Measurements from ENCODE around the gene JMJD1C. TPM values are rescaled to one million over a fixed set of nuclear protein-coding genes. Genes with fewer than 3 reads are reported as not detected.

The JMJD1C gene
- total RNA-seq, 1 experiment from 2014 or later = 91.9 TPM

DNA sequence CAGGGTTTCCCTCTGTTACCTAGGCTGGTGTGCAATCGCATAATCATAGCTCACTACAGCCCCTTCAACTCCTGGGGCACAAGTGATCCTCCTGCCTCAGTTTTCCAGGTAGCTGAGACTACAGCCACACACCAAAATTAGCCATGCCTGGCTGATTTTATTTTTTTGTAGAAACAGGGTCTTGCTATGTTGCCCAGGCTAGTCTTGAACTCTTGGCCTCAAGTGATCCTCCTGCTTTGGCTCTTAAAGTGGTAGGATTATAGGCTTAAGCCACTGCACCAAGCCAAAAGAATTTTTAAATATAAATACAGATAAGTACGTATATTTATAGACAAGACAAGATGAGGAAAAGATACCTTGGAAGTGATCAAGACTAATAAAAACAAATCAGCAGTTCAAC lies 215.7 kb downstream of the JMJD1C start:
- ChIA-PET CTCF (no interaction called here), POLR2A (interaction anchor here (1.2 kb wide), 1 partner anchor 19 kb away, joined by 4 read pairs; no protein-coding TSS in a partner anchor)
- Mint-ChIP-seq H3K4me1 (ENCODE audit: insufficient read depth, unreplicated experiment) (peaks cover 26% of the 10 kb centered on the region), H3K4me3 (ENCODE audit: unreplicated experiment) (no peak overlapping the region), H3K27me3 (ENCODE audit: insufficient read depth, unreplicated experiment) (no peaks in the 10 kb centered on the region), H3K27ac (ENCODE audit: low read depth, unreplicated experiment) (no peak overlapping the region), H3K36me3 (ENCODE audit: insufficient read depth, unreplicated experiment) (peaks cover 35% of the 10 kb centered on the region), H3K9me3 (ENCODE audit: unreplicated experiment) (no peaks in the 10 kb centered on the region)
- intact Hi-C loops (cut with micrococcal nuclease) = no loop called here
- no TSS peak for BruUV-seq (replicated peaks)
- TF ChIP-seq, protein P1, sequence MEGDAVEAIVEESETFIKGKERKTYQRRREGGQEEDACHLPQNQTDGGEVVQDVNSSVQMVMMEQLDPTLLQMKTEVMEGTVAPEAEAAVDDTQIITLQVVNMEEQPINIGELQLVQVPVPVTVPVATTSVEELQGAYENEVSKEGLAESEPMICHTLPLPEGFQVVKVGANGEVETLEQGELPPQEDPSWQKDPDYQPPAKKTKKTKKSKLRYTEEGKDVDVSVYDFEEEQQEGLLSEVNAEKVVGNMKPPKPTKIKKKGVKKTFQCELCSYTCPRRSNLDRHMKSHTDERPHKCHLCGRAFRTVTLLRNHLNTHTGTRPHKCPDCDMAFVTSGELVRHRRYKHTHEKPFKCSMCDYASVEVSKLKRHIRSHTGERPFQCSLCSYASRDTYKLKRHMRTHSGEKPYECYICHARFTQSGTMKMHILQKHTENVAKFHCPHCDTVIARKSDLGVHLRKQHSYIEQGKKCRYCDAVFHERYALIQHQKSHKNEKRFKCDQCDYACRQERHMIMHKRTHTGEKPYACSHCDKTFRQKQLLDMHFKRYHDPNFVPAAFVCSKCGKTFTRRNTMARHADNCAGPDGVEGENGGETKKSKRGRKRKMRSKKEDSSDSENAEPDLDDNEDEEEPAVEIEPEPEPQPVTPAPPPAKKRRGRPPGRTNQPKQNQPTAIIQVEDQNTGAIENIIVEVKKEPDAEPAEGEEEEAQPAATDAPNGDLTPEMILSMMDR (IDR thresholded peaks at IDR 0.05; ENCODE audit: unreplicated experiment) = no peak
- DNase-seq (ENCODE audit: unreplicated experiment) = no peak

DNA sequence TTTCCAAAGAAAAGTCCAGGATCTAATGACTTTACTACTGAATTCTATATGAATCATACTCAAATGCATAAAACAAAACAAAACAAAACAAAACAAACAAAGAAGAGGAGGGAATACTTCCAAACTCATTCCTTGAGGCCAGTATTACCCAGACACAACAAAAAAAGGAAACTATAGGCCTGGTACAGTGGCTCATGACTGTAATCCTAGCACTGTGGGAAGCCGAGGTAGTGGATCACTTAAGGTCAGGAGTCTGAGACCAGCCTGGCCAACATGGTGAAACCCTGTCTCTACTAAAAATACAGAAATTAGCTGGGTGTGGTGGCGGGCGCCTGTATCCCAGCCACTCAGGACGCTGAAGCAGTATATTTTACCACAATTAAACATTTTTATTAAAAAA lies 218.0 kb downstream of the JMJD1C start:
- no peaks in the 10 kb centered on the region for H3K9me3 Mint-ChIP-seq (ENCODE audit: unreplicated experiment)
- TF ChIP-seq, protein P1 (IDR thresholded peaks at IDR 0.05; ENCODE audit: unreplicated experiment) = no peak
- no peak overlapping the region for H3K4me3 Mint-ChIP-seq (ENCODE audit: unreplicated experiment)
- no peaks in the 10 kb centered on the region for H3K27me3 Mint-ChIP-seq (ENCODE audit: insufficient read depth, unreplicated experiment)
- peaks cover 28% of the 10 kb centered on the region for H3K4me1 Mint-ChIP-seq (ENCODE audit: insufficient read depth, unreplicated experiment)
- H3K36me3 Mint-ChIP-seq (ENCODE audit: insufficient read depth, unreplicated experiment) = peaks cover 35% of the 10 kb centered on the region
- CTCF ChIA-PET = interaction anchor here (1.0 kb wide), 1 partner anchor 81 kb away, joined by 3 read pairs; no protein-coding TSS in a partner anchor
- DNase-seq (ENCODE audit: unreplicated experiment) = peak; percentile 65
- no TSS peak for BruUV-seq (replicated peaks)
- intact Hi-C loops (cut with micrococcal nuclease) = no loop called here
- H3K27ac Mint-ChIP-seq (ENCODE audit: low read depth, unreplicated experiment) = peak overlapping the region; percentile 78
- POLR2A ChIA-PET = interaction anchor here (2.1 kb wide), 1 partner anchor 21 kb away, joined by 9 read pairs; no protein-coding TSS in a partner anchor

DNA sequence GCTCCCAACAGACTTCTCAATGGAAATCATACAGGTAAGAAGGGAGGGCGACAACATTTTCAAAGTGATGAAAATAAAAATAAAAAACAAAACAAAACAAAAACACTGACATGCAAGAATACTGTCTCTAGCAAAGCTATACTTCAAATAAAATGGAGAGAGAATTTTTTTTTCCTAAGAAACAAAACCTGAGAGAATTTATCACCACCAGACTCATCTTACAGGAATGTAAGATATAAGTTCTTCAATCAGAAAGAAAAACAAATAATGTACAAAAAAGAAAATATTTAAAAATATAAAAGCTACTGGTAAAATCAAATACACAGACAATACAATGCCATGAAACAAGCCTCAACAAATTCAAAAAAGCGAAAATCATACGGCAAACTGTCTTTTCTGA lies 219.4 kb downstream of the JMJD1C start:
- H3K27me3 Mint-ChIP-seq (ENCODE audit: insufficient read depth, unreplicated experiment) = no peaks in the 10 kb centered on the region
- ChIA-PET POLR2A (interaction anchor here (0.6 to 3.2 kb wide), 9 partner anchors 10 to 279 kb away, joined by 3 to 13 read pairs (median 3); no protein-coding TSS in a partner anchor), CTCF (interaction anchor here (0.6 to 0.7 kb wide), 3 partner anchors 65 to 487 kb away, joined by 3 to 7 read pairs (median 3); no protein-coding TSS in a partner anchor)
- TF ChIP-seq, protein P1 (IDR thresholded peaks at IDR 0.05; ENCODE audit: unreplicated experiment) = no peak
- no TSS peak for BruUV-seq (replicated peaks)
- H3K9me3 Mint-ChIP-seq (ENCODE audit: unreplicated experiment) = no peaks in the 10 kb centered on the region
- H3K27ac Mint-ChIP-seq (ENCODE audit: low read depth, unreplicated experiment) = peak overlapping the region; percentile 78
- peaks cover 33% of the 10 kb centered on the region for H3K4me1 Mint-ChIP-seq (ENCODE audit: insufficient read depth, unreplicated experiment)
- H3K36me3 Mint-ChIP-seq (ENCODE audit: insufficient read depth, unreplicated experiment) = peaks cover 35% of the 10 kb centered on the region
- no peak for DNase-seq (ENCODE audit: unreplicated experiment)
- H3K4me3 Mint-ChIP-seq (ENCODE audit: unreplicated experiment) = peak overlapping the region; percentile 11
- intact Hi-C loops (cut with micrococcal nuclease) = no loop called here

DNA sequence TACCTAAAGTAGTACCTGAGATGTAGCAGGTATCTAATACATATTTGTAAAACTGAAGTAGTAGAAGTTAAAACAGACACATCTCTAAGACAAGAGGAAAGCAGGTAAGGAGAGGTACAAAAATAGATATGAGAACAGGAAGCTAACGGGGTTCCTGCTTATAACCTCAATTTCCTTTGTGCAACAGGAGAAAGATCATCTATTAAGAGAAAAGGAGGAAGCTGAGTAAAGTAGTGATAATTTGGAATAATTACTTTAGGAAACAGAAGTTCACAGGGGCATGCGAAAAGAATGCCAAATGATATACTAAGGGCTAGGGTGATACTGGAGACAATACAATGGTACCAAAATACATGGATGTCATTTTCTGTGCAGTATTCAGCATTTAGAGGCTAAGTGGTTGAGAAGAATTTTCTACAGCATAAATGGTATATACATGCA lies 223.9 kb downstream of the JMJD1C start:
- CTCF ChIA-PET = interaction anchor here (0.9 to 1.0 kb wide), 2 partner anchors 11 to 25 kb away, joined by 3 to 4 read pairs; no protein-coding TSS in a partner anchor

More for the DNA sequence above, 223.9 kb downstream of the JMJD1C start:
- intact Hi-C loops (cut with micrococcal nuclease) = no loop called here
- no peak overlapping the region for H3K27ac Mint-ChIP-seq (ENCODE audit: low read depth, unreplicated experiment)
- H3K4me3 Mint-ChIP-seq (ENCODE audit: unreplicated experiment) = no peak overlapping the region
- DNase-seq (ENCODE audit: unreplicated experiment) = no peak
- H3K36me3 Mint-ChIP-seq (ENCODE audit: insufficient read depth, unreplicated experiment) = peaks cover 31% of the 10 kb centered on the region
- TF ChIP-seq, protein P1 (IDR thresholded peaks at IDR 0.05; ENCODE audit: unreplicated experiment) = no peak
- peaks cover 50% of the 10 kb centered on the region for H3K4me1 Mint-ChIP-seq (ENCODE audit: insufficient read depth, unreplicated experiment)
- H3K27me3 Mint-ChIP-seq (ENCODE audit: insufficient read depth, unreplicated experiment) = no peaks in the 10 kb centered on the region
- H3K9me3 Mint-ChIP-seq (ENCODE audit: unreplicated experiment) = no peaks in the 10 kb centered on the region
- POLR2A ChIA-PET = interaction anchor here (0.9 to 4.0 kb wide), 4 partner anchors 13 to 189 kb away, joined by 3 to 19 read pairs (median 3); no protein-coding TSS in a partner anchor
- no TSS peak for BruUV-seq (replicated peaks)

Data from MCF 10A (cell line).